ENCODE data around the gene KLRC4. TPM values are rescaled to one million over a fixed set of nuclear protein-coding genes. Genes with fewer than 3 reads are reported as not detected.

KLRC4 gene
- total and polyA plus RNA-seq, 2 donors from 2014 or later: 1.4 TPM; not detected in 1

DNA sequence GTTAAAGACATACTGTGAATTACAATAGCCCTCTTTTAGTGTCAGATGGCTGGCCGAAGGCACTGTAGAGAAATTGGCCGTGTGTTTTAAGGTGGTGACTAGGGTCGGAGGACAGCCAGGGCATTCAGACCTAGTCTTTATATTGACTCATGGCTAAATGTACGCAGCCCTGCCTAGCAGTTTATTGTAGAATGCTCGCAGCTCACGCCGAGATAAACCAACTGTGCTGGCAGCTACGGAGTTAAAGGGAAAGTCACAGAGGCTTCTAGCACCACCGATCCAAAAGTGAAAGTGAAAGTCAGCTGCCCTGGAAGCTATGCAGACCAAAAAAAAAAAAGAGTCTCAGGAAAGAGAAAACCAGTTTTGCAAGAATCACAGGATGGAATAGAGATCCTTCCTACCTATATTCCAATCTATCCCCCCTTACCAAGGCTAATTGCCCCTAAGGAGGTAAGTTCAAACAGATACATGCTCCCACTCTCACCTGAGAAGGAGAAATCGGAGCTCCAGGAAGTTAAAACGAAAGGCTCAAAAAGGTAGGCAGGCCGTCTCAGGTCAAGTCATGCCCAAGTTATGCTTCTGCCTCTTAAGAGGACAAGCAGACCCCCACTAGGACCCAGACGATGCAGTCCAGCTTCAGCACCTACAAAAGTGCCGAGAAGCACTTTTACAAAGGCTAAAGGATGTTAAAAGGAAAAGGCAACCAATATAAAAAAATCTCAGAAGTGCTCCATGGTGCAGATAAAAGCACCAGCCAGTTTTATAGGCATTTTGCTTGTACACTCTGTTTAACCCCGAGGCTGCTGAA is 44.5 kb downstream of the KLRC4 start:
- no peaks in the 10 kb centered on the region for H3K9me3 ChIP-seq (ENCODE audit: control insufficient read depth in 2 of 3, insufficient read depth in 1 of 3, low read length in 3 of 3)
- H3K4me1 ChIP-seq (ENCODE audit: control insufficient read depth in 2 of 3, insufficient read depth in 2 of 3, low read depth in 1 of 3, low read length in 3 of 3): peaks cover 5 to 18% (median 16%) of the 10 kb centered on the region in 3 donors
- H3K36me3 ChIP-seq (ENCODE audit: control insufficient read depth in 2 of 3, insufficient read depth in 3 of 3, low read length in 3 of 3): no peaks in the 10 kb centered on the region
- peak overlapping the region; percentile 97 to 99 for H3K27ac ChIP-seq (ENCODE audit: low read depth in 2 of 2, low read length in 2 of 2)
- TF ChIP-seq, protein P1, sequence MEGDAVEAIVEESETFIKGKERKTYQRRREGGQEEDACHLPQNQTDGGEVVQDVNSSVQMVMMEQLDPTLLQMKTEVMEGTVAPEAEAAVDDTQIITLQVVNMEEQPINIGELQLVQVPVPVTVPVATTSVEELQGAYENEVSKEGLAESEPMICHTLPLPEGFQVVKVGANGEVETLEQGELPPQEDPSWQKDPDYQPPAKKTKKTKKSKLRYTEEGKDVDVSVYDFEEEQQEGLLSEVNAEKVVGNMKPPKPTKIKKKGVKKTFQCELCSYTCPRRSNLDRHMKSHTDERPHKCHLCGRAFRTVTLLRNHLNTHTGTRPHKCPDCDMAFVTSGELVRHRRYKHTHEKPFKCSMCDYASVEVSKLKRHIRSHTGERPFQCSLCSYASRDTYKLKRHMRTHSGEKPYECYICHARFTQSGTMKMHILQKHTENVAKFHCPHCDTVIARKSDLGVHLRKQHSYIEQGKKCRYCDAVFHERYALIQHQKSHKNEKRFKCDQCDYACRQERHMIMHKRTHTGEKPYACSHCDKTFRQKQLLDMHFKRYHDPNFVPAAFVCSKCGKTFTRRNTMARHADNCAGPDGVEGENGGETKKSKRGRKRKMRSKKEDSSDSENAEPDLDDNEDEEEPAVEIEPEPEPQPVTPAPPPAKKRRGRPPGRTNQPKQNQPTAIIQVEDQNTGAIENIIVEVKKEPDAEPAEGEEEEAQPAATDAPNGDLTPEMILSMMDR (IDR thresholded peaks at IDR 0.05; ENCODE audit: borderline replicate concordance, extremely low read depth, insufficient read depth): no peak
- DNase-seq (peak; percentile 58 to 96 (median 81)), FAIRE-seq (no peak)
- intact Hi-C loops (cut with DNase I): no loop called here
- H3K9ac ChIP-seq (ENCODE audit: low read length in 3 of 3): peak overlapping the region; percentile 94 to 99 (median 98)
- H3K4me3 ChIP-seq (ENCODE audit: low read length in 3 of 3): peak overlapping the region; percentile 91 to 95 (median 95)
- H3K27me3 ChIP-seq (ENCODE audit: control insufficient read depth, insufficient read depth, low read length): no peaks in the 10 kb centered on the region

DNA sequence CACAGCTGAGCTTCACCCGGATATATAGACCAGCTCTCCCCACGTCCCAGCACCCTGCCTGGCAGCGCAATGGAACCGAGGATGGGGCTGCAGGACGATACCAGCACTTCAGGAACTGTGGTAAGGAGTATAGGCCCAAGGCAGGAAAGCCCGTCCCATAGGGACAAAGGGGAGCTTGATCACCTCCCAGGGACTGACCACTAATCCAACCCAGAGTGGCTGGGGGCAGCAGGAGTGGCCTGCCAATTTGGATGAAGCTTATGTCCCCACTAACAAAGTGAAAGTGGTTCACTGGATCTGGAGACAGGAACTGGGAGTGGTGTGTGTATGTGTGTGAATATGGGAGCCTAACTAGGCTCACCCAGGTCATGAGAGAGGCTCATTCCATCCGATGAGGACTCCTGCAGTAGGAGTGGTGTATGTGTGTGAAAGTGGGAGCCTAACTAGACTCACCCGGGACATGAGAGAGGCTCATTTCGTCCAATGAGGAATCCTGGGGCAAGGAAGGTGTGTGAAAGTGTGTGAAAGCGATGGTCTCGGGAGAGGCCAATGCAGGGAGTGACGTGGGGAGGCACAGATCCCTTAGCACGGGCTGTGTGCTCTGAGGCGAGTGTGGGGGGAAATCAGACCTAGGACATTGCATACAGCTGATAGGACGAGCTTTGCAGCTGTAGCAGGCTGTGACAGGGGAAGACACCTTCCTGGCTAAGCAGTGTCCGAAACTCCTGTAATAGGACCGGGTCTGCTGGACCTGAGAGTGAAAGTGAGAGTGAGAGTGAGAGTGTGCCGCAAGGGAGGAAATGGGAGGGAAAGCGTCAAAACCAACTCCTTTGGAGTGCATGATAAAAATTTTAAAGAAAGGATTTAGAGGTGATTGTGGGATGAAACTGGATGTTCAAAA is 45.4 kb downstream of the KLRC4 start:
- TF ChIP-seq, protein P1 (IDR thresholded peaks at IDR 0.05; ENCODE audit: borderline replicate concordance, extremely low read depth, insufficient read depth): no peak
- no peaks in the 10 kb centered on the region for H3K9me3 ChIP-seq (ENCODE audit: control insufficient read depth in 2 of 3, insufficient read depth in 1 of 3, low read length in 3 of 3)
- H3K4me1 ChIP-seq (ENCODE audit: control insufficient read depth in 2 of 3, insufficient read depth in 2 of 3, low read depth in 1 of 3, low read length in 3 of 3): peaks cover 5 to 18% (median 16%) of the 10 kb centered on the region in 3 donors
- DNase-seq: peak; percentile 70 to 87 (median 83)
- intact Hi-C loops (cut with DNase I): no loop called here
- peak overlapping the region; percentile 97 to 99 for H3K27ac ChIP-seq (ENCODE audit: low read depth in 2 of 2, low read length in 2 of 2)
- H3K9ac ChIP-seq (ENCODE audit: low read length in 3 of 3): peak overlapping the region; percentile 94 to 99 (median 98)
- no peaks in the 10 kb centered on the region for H3K27me3 ChIP-seq (ENCODE audit: control insufficient read depth, insufficient read depth, low read length)
- H3K4me3 ChIP-seq (ENCODE audit: low read length in 3 of 3): peak overlapping the region; percentile 91 to 95 (median 95)
- H3K36me3 ChIP-seq (ENCODE audit: control insufficient read depth in 2 of 3, insufficient read depth in 3 of 3, low read length in 3 of 3): no peaks in the 10 kb centered on the region
- FAIRE-seq: no peak

DNA sequence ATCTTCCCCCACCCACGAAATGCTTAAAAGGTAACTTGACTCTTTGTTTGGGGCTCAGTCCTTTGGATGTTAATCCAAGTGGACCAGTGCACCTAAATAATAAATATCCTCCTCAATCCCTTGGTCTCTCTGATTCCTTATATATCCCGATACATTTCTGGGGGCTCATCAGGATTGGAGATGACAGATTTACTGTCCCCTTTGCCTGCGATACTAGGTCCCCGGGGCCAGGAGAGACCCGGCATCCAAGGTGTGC is 46.0 kb downstream of the KLRC4 start:
- TF ChIP-seq, protein P1 (IDR thresholded peaks at IDR 0.05; ENCODE audit: borderline replicate concordance, extremely low read depth, insufficient read depth): no peak
- Histone ChIP-seq H3K4me3 (ENCODE audit: low read length in 3 of 3) (peak overlapping the region; percentile 91 to 95 (median 95)), H3K27me3 (ENCODE audit: control insufficient read depth, insufficient read depth, low read length) (no peaks in the 10 kb centered on the region), H3K4me1 (ENCODE audit: control insufficient read depth in 2 of 3, insufficient read depth in 2 of 3, low read depth in 1 of 3, low read length in 3 of 3) (peaks cover 5 to 18% (median 16%) of the 10 kb centered on the region in 3 donors), H3K27ac (ENCODE audit: low read depth in 2 of 2, low read length in 2 of 2) (peak overlapping the region; percentile 97 to 99), H3K9me3 (ENCODE audit: control insufficient read depth in 2 of 3, insufficient read depth in 1 of 3, low read length in 3 of 3) (no peaks in the 10 kb centered on the region), H3K36me3 (ENCODE audit: control insufficient read depth in 2 of 3, insufficient read depth in 3 of 3, low read length in 3 of 3) (no peaks in the 10 kb centered on the region), H3K9ac (ENCODE audit: low read length in 3 of 3) (peak overlapping the region; percentile 94 to 99 (median 98))
- intact Hi-C loops (cut with DNase I): no loop called here
- DNase-seq (peak in 1 of 5 donors; percentile 44), FAIRE-seq (no peak)
